H1 (cell line): ENCODE results near the gene TMEM178B. TPM values are rescaled to one million over a fixed set of nuclear protein-coding genes. Genes with fewer than 3 reads are reported as not detected.

ENCODE experiments used
- BCL11A ChIP-seq, 2 experiments: IDR thresholded peaks; one replicate each; pipeline ENCODE4 v1.6.1; 2011; ENCODE audit warnings: low read depth in 2 of 2, low read length in 2 of 2, mild to moderate bottlenecking in 2 of 2
- CBX8 ChIP-seq: fragments of 300-800, 300-1000 bp; sonication (generic); IDR thresholded peaks from 2 replicates; pipeline ENCODE4 v1.7.1; 2016; ENCODE audit warnings: low read depth, low read length, borderline replicate concordance
- CHD7 ChIP-seq: fragments of 300-600 bp; sonication (generic); IDR thresholded peaks from 2 replicates; pipeline ENCODE4 v1.7.1; 2012; ENCODE audit warnings: low read length, moderate library complexity, mild to moderate bottlenecking, inconsistent platforms; ENCODE audit not compliant: insufficient replicate concordance
- EP300 ChIP-seq, 2 experiments: IDR thresholded peaks; 1 replicate in 1 of 2; 2 replicates in 1 of 2; pipeline ENCODE4 v1.6.1; 2011 to 2012; ENCODE audit warnings: low read depth in 2 of 2, low read length in 2 of 2, mild to moderate bottlenecking in 2 of 2, borderline replicate concordance in 1 of 2, inconsistent platforms in 1 of 2, moderate library complexity in 1 of 2
- KDM1A ChIP-seq: fragments of 200-600, 300-600 bp; sonication (generic); IDR thresholded peaks from 2 replicates; pipeline ENCODE4 v1.7.1; 2016; ENCODE audit warnings: mild to moderate bottlenecking, low read length, borderline replicate concordance
- KDM4A ChIP-seq: IDR thresholded peaks from one replicate; pipeline ENCODE4 v1.7.1; 2012; ENCODE audit warnings: low read depth, mild to moderate bottlenecking, moderate library complexity, low read length, inconsistent platforms; ENCODE audit not compliant: severe bottlenecking
- NANOG ChIP-seq: IDR thresholded peaks from 2 replicates; pipeline ENCODE4 v1.6.1; 2011; ENCODE audit warnings: low read length, low read depth, mild to moderate bottlenecking, inconsistent platforms; ENCODE audit not compliant: insufficient read depth, poor library complexity, severe bottlenecking
- POLR2AphosphoS5 ChIP-seq: IDR thresholded peaks from 2 replicates; pipeline ENCODE4 v1.6.1; 2011; ENCODE audit warnings: low read depth, low read length
- RFX5 ChIP-seq: IDR thresholded peaks from 2 replicates; pipeline ENCODE4 v1.6.1; 2011; ENCODE audit warnings: low read depth, low read length, improper control_type of control experiment, borderline replicate concordance
- RNF2 ChIP-seq: fragments of 200-900, 300-1000 bp; sonication (generic); IDR thresholded peaks from 2 replicates; pipeline ENCODE4 v1.7.1; 2016; ENCODE audit warnings: borderline replicate concordance, low read depth, mild to moderate bottlenecking, antibody characterized with exemption, low read length; ENCODE audit not compliant: poor library complexity, severe bottlenecking; ENCODE audit errors: missing control alignments
- ZNF274 ChIP-seq: IDR thresholded peaks from 2 replicates; pipeline ENCODE4 v1.7.0; 2012; ENCODE audit warnings: low read length, borderline replicate concordance; ENCODE audit errors: extremely low read depth
- polyA plus RNA-seq, 7 experiments: library from polyadenylated mRNA; depleted of rRNA in 3 of 7; stranded (reverse) in 5 of 7; unstranded in 2 of 7; fragments of >200 nt in 5 of 7; fragments of 200-250 nt in 2 of 7; gene quantifications; 1 replicate in 5 of 7; 2 replicates in 1 of 7; 4 replicates in 1 of 7; pipeline versions ENCODE4 v1.2.1 to v1.2.3, GENCODE V29; 2011 to 2013; ENCODE audit warnings: missing spikeins in 2 of 7, mixed read lengths in 2 of 7
- total RNA-seq: library from RNA; stranded (reverse); fragmentation: NEBNext Ultra II Directional; extraction: Animal tissue kit (Norgen Biotek cat#: 25700); gene quantifications from 2 replicates; pipeline ENCODE4 v1.2.1, GENCODE V29; 2021

TMEM178B gene
- total and polyA plus RNA-seq, 2 of the 8 experiments (the other 6 are each of a cell fraction or from before 2014, with no cell fraction given), result 5.3 to 18.1 TPM

DNA sequence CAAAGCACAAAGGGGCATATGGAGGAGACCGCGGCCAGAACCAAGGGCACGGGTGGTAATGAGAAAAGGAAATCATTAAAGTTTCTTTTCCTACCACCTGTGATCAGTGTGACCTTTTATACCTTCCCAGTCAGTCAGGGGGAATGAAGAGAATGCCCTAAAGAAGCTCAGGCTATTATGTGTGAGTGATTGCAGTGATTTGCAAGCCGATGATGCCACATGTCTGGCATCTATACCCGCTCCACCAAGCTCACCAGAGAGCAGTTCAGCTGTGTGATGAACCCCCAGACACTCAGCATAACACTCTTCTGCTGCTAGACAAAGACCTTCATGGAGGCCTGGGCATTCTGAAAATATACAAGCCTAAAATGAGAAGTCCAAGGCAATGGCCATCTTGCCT is 371.1 kb downstream of the TMEM178B start (continued):
- TF ChIP-seq CHD7 (no peak), EP300 (IDR thresholded peaks at IDR 0.05; ENCODE audit: borderline replicate concordance in 1 of 2, low read depth in 2 of 2, low read length in 2 of 2) (no peak), BCL11A (IDR thresholded peaks at IDR 0.05; ENCODE audit: low read depth in 2 of 2, low read length in 2 of 2) (no peak), POLR2AphosphoS5 (no peak), CBX8 (no peak), KDM4A (no peak), RNF2 (no peak), NANOG (no peak), ZNF274 (no peak), RFX5 (no peak), KDM1A (no peak)
